LNCAP (cell line): ENCODE measurements around the gene MAP3K4.

Experiments
- TF ChIP-seq, protein P1 (sequence below): fragments of 450-650 bp; IDR thresholded peaks from 2 replicates; pipeline ENCODE4 v1.5.1; 2017; ENCODE audit warnings: mild to moderate bottlenecking

The MAP3K4 gene

DNA sequence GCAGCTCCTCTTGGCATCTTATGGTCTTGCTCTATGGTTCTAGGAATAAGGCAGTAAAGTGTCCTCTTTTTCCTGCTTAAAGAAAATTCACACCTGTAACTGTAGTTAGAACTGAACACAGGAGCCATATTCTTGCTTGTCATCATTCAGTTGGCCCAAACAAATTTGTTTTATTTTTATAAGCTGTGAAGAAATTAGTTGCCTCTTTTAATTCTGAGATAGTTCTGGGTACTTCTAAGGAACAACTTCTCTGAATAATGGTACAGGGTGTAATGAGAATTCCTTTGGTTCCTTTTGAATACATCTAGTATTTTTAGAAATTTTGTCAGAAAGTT, 1.4 kb downstream of the MAP3K4 start:
- TF ChIP-seq, protein P1, sequence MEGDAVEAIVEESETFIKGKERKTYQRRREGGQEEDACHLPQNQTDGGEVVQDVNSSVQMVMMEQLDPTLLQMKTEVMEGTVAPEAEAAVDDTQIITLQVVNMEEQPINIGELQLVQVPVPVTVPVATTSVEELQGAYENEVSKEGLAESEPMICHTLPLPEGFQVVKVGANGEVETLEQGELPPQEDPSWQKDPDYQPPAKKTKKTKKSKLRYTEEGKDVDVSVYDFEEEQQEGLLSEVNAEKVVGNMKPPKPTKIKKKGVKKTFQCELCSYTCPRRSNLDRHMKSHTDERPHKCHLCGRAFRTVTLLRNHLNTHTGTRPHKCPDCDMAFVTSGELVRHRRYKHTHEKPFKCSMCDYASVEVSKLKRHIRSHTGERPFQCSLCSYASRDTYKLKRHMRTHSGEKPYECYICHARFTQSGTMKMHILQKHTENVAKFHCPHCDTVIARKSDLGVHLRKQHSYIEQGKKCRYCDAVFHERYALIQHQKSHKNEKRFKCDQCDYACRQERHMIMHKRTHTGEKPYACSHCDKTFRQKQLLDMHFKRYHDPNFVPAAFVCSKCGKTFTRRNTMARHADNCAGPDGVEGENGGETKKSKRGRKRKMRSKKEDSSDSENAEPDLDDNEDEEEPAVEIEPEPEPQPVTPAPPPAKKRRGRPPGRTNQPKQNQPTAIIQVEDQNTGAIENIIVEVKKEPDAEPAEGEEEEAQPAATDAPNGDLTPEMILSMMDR = no peak

DNA sequence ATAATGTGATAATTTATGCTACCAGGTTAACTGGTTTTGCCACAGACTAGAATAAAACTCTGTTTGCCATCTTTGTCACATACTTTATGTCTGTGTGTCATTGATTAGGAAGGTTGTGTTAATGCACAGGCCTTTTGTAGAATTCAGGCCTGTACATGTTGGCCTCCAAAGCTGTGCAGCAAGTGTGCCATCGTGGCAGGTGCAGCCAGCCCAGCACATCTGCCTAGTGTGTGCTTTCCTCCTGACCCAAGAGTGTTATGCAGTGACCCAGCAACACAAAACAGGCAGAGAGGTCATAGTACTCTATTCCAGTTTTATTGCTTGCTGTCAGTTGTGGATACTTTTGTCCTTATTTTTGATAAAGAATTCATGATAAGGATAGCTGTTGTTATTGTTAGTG, 3.7 kb downstream of the MAP3K4 start:
- TF ChIP-seq, protein P1 = no peak

DNA sequence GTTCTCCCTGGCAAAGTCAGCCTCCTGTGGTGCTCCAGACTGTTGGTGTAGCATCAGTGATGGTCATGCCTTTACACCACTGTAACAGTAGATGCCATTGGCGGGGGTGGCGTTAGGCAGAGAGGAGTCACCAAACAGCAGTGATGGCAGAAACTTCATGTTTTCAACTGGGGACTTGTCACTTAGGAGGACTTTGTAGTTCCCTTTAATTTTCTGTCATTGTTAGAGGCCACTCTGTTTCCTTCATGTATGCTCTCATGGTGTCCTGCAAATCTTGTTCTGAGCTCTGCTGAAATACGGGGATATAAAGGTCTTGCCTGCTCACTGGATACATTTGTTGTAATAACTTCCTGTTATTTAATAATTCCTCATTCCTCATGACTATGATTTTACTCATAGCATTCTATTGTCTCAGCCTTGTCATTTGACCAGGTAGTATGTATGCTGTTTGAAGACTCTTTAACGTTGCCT, 4.6 kb downstream of the MAP3K4 start:
- TF ChIP-seq, protein P1 = no peak

DNA sequence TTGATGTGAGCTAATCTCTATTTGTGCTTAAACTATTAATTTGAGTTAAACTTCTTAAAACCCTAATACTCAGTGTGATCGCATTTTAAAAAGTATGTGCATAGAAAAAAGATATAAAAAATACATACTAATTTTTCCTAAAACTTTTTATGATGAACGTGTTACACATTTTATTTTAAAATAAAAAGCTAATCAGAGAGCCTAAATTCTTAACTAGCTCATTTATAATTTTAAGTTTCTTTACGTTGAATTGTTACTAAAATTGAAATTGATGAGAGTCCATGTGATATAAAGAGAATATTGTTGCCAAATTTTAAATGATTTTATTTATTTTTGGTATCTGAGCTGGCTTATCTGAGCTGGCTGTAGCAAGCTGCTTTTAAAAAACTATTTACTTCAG, 6.6 kb downstream of the MAP3K4 start:
- TF ChIP-seq, protein P1 = no peak

DNA sequence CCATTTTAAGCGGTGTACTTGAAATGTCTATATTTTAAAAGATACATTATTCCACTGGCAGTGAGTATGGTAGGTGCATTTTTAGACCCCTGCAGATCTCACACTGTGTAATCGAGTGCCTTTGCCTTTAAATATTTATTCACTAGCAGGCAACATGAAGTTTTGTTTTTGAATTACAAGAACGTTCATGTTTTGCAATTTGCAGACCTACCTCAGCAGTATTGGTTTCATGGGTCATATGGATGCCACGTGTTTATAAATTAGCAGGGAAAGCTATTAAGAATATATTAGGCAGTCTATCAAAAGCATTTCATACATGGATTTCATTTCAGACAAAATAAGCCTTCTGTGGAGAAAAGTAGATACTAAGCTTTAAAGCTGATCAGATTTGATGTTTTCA, 7.2 kb downstream of the MAP3K4 start:
- TF ChIP-seq, protein P1 = no peak

DNA sequence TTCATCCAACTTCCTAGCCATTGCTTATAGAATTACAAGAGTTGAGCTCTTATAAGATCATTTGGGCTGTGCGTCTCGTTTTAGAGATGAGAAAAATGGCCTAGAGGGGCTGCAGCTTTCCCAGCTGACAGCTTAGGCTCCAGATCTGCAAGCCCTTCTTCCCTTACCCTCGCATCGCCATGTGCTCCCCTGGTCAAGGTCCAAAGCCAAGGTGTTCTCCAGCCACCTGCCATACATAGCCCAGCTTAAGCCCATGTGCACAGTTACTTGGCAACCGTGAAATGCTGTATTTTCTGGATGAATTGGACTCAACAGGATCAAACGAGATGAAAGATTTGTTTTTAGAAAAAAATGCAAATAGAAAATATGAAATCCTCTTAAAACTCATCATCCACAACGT, 7.9 kb downstream of the MAP3K4 start:
- TF ChIP-seq, protein P1 = no peak

DNA sequence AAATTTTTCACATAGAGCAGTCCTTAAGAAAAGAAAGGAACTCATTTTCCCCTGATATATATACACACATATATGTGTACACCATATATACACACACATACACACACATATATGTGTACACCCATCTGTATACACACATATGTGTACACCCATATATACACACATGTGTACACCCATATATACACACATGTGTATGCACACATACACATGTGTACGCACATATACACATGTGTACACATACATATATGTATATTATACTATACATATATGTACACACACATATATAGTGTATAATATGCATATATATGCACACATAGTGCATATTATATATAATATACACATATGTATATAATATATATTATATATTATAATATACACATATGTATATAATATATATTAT, 9.1 kb downstream of the MAP3K4 start:
- TF ChIP-seq, protein P1 = no peak

DNA sequence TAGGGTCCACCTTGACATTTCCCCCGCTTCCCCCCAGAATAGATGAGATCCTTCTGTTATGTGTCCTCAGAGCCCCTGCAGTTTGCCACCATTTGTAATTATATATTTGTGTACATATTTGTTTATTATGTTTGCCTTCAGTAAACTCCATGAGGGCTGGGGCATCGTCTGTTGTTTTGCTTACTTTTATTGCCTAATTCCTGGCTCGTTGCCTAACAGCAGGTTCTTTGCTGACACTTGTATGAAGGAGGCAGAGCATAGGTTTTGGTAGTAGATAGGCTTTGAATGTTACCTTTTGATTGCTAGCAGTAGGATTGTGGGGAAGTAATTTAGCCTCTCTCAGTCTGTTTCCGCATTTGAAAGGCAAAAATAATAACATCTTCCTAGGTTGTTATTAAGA, 9.9 kb downstream of the MAP3K4 start:
- TF ChIP-seq, protein P1 = no peak
